IPS DF 6.9 (cell line): ENCODE results near the gene PPP1R9B.

ENCODE experiments used
- DNase-seq: peaks from one replicate; pipeline ENCODE4 v3.0.0-alpha.2; 2013; ENCODE audit warnings: low read depth, low spot score
- H3K27ac ChIP-seq: one replicate; pipeline ENCODE4 v1.5.1; 2013; ENCODE audit warnings: low read length, control low read depth
- H3K27me3 ChIP-seq: 2 replicates; pipeline ENCODE4 v1.6.1; 2013; ENCODE audit warnings: mild to moderate bottlenecking, low read length; ENCODE audit not compliant: control insufficient read depth, insufficient read depth
- H3K36me3 ChIP-seq: 2 replicates; pipeline ENCODE4 v1.6.1; 2013; ENCODE audit warnings: low read length; ENCODE audit not compliant: control insufficient read depth, insufficient read depth
- H3K4me1 ChIP-seq: 2 replicates; pipeline ENCODE4 v1.6.1; 2013; ENCODE audit warnings: low read length; ENCODE audit not compliant: control insufficient read depth, insufficient read depth
- H3K4me3 ChIP-seq: 2 replicates; pipeline ENCODE4 v1.5.1; 2013; ENCODE audit warnings: mild to moderate bottlenecking, low read length
- H3K9me3 ChIP-seq: 2 replicates; pipeline ENCODE4 v1.6.1; 2013; ENCODE audit warnings: low read length, inconsistent platforms; ENCODE audit not compliant: control insufficient read depth, insufficient read depth
- WGBS: extraction: QIAGEN DNeasy Blood & Tissue Kit; methylation state at CpG from one replicate; pipeline ENCODE4 v1.1.7; 2013; ENCODE audit warnings: mixed read lengths, missing lambda C conversion rate; ENCODE audit not compliant: insufficient read length, insufficient coverage; 5-methylcytosine and 5-hydroxymethylcytosine counted together

Gene PPP1R9B

GRCh38 chr17:50132104-50132794 is 18.2 kb downstream of the PPP1R9B start:
- H3K27me3 ChIP-seq, result no peaks in the 10 kb centered on the region
- peaks cover 12% of the 10 kb centered on the region; the same call in 1 of the 2 replicates for H3K4me1 ChIP-seq
- no peaks in the 10 kb centered on the region for H3K9me3 ChIP-seq
- H3K27ac ChIP-seq, result no peak overlapping the region
- H3K36me3 ChIP-seq, result peaks cover 4% of the 10 kb centered on the region; the same call in 1 of the 2 replicates
- DNase-seq, result no peak
- no peak overlapping the region for H3K4me3 ChIP-seq
- WGBS, result no CpG with 5 or more reads among the region's 6 CpGs

GRCh38 chr17:50130559-50131305 is 19.7 kb downstream of the PPP1R9B start:
- no peaks in the 10 kb centered on the region for H3K9me3 ChIP-seq
- H3K27me3 ChIP-seq, result no peaks in the 10 kb centered on the region
- no CpG with 5 or more reads among the region's 19 CpGs for WGBS
- H3K36me3 ChIP-seq, result peaks cover 4% of the 10 kb centered on the region; the same call in 1 of the 2 replicates
- H3K4me1 ChIP-seq, result peaks cover 12% of the 10 kb centered on the region; the same call in 1 of the 2 replicates
- H3K4me3 ChIP-seq, result peak overlapping the region; percentile 67; the same call in 1 of the 2 replicates
- no peak for DNase-seq
- no peak overlapping the region for H3K27ac ChIP-seq

GRCh38 chr17:50129728-50130558 is 20.5 kb downstream of the PPP1R9B start, which contains the start of gene SAMD14:
TSS of gene SAMD14 (minus strand) at chr17:50130160. CDS start at chr17:50124959, 5,201 bp downstream.
- peak within 1 kb of the TSS; percentile 67 for H3K4me3 ChIP-seq
- WGBS, result no CpG with 5 or more reads among the region's 84 CpGs
- no peaks in the 10 kb centered on the region for H3K36me3 ChIP-seq
- H3K9me3 ChIP-seq, result no peaks in the 10 kb centered on the region
- DNase-seq, result no peak
- H3K4me1 ChIP-seq, result peaks cover 12% of the 10 kb centered on the region; the same call in 1 of the 2 replicates
- no peaks in the 10 kb centered on the region for H3K27me3 ChIP-seq
- H3K27ac ChIP-seq, result no peak within 1 kb of the TSS

- Histone ChIP-seq H3K27ac (no peak overlapping the region), H3K4me3 (peak overlapping the region; percentile 67; the same call in 1 of the 2 replicates), H3K4me1 (peaks cover 10% of the 10 kb centered on the region; the same call in 1 of the 2 replicates), H3K27me3 (no peaks in the 10 kb centered on the region), H3K36me3 (no peaks in the 10 kb centered on the region), H3K9me3 (no peaks in the 10 kb centered on the region)
- DNase-seq, result no peak
- whole genome bisulfite sequencing, result no CpG with 5 or more reads among the region's 31 CpGs
Measured at GRCh38 chr17:50129353-50129727, 21.1 kb downstream of the PPP1R9B start.

- H3K4me3 ChIP-seq, result peak overlapping the region; percentile 67; the same call in 1 of the 2 replicates
Measured at GRCh38 chr17:50128441-50129352, 21.8 kb downstream of the PPP1R9B start.

GRCh38 chr17:50127697-50128361 is 22.6 kb downstream of the PPP1R9B start:
- DNase-seq, result no peak
- no peak overlapping the region for H3K4me3 ChIP-seq
- no peaks in the 10 kb centered on the region for H3K27me3 ChIP-seq
- no peaks in the 10 kb centered on the region for H3K36me3 ChIP-seq
- no CpG with 5 or more reads among the region's 6 CpGs for WGBS
- no peak overlapping the region for H3K27ac ChIP-seq
- no peaks in the 10 kb centered on the region for H3K9me3 ChIP-seq
- peaks cover 4% of the 10 kb centered on the region; the same call in 1 of the 2 replicates for H3K4me1 ChIP-seq

More at GRCh38 chr17:50128441-50129352, 21.8 kb downstream of the PPP1R9B start:
- H3K36me3 ChIP-seq, result no peaks in the 10 kb centered on the region
- no peaks in the 10 kb centered on the region for H3K27me3 ChIP-seq
- peaks cover 6% of the 10 kb centered on the region; the same call in 1 of the 2 replicates for H3K4me1 ChIP-seq
- no peak overlapping the region for H3K27ac ChIP-seq
- H3K9me3 ChIP-seq, result no peaks in the 10 kb centered on the region
- no peak for DNase-seq
- no CpG with 5 or more reads among the region's 32 CpGs for WGBS

- DNase-seq, result no peak
- Histone ChIP-seq H3K4me1 (peaks cover 2% of the 10 kb centered on the region; the same call in 1 of the 2 replicates), H3K27ac (no peak overlapping the region), H3K27me3 (no peaks in the 10 kb centered on the region), H3K36me3 (no peaks in the 10 kb centered on the region), H3K4me3 (no peak overlapping the region), H3K9me3 (no peaks in the 10 kb centered on the region)
- no CpG with 5 or more reads among the region's 4 CpGs for WGBS
Measured at GRCh38 chr17:50125420-50125997, 25.0 kb downstream of the PPP1R9B start.

- no peak for DNase-seq
- no peaks in the 10 kb centered on the region for H3K27me3 ChIP-seq
- H3K9me3 ChIP-seq, result no peaks in the 10 kb centered on the region
- WGBS, result no CpG with 5 or more reads among the region's 12 CpGs
- no peaks in the 10 kb centered on the region for H3K36me3 ChIP-seq
- H3K4me3 ChIP-seq, result no peak overlapping the region
- no peak overlapping the region for H3K27ac ChIP-seq
- H3K4me1 ChIP-seq, result peaks cover 2% of the 10 kb centered on the region; the same call in 1 of the 2 replicates
Measured at GRCh38 chr17:50123649-50124349, 26.7 kb downstream of the PPP1R9B start.
